Measurements from ENCODE around the gene WIPI1.

The WIPI1 gene

DNA sequence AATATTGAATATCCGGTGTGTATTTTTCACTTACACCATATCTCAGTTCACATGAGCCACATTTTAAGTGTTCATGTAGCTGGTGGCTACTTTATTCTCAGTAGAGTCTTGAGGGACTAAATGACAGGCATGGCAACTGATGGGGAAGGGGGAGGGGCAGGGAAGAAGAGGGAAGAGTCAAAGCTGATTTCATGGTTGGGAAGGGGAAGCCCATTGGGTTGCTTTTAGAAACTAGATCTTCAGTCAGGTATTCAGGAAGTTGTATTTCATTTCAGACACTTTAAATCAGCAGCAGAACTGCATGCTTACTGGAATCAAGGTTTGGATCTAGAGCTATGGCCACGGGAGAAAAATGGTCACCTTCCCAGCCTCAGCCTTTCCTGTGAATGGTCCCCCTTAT is 2.9 kb upstream of the WIPI1 start:
- peak; percentile 50 for DNase-seq

DNA sequence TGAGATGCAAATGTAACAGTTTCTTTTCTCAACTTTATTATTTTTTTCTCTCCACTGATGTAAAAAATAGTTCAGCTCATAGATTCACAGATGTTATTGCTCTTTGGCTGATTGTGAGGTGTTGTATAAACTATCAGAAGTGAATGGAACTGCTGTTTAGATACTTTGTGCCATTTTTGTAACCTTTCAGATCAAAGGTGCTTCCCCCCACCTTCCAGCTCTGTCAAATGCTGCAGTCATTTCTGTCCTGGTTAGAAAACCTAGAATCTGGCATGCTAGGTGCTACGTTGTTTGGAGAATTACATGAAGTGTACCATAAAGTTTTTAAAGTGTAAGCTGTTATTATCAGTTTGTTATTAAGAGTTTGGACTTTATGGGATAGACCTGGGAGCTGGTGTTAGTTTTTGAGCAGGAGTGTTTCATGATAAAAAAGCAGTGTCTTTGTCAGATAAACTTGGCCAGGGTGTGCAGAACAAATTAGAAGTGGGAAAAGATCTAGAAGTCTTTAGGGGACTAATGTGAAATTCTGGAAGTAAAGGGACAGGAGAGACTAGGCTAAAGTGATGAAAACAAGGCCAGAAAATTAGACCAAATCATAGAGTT is 1.8 kb upstream of the WIPI1 start:
- peak; percentile 51 for DNase-seq

DNA sequence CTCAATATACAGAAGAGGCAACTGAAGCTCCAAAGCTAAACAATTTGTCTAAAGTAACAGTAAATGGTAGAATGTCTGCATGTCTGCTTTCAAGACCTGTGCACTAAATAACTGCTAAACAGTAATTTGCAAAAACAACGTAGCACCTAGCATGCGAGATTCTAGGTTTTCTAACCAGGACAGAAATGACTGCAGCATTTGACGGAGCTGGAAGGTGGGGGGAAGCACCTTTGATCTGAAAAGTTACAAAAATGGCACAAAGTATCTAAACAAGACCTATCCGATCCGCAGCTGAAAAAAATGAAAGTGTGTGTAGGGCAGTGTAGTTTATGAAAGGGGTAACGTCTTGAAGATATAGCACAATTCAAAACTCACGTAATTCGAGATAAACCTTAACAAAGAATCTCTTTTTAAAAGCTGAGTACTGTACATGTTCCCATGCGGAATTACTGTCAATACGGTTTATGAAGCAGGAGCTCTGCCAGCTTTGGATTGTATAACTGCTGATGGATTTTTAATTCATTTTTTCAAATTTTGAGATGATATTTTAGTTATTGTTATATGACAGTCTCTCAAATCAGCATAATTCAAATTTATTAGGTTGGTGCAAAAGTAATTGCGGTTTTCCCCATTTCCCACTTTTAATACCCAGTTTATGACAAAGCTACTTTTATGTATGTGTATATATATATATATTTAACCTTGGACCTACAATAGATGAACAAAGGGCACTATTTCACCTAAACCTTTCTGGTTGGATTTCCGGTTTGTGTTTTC is 1.2 kb upstream of the WIPI1 start:
- DNase-seq: peak; percentile 44

DNA sequence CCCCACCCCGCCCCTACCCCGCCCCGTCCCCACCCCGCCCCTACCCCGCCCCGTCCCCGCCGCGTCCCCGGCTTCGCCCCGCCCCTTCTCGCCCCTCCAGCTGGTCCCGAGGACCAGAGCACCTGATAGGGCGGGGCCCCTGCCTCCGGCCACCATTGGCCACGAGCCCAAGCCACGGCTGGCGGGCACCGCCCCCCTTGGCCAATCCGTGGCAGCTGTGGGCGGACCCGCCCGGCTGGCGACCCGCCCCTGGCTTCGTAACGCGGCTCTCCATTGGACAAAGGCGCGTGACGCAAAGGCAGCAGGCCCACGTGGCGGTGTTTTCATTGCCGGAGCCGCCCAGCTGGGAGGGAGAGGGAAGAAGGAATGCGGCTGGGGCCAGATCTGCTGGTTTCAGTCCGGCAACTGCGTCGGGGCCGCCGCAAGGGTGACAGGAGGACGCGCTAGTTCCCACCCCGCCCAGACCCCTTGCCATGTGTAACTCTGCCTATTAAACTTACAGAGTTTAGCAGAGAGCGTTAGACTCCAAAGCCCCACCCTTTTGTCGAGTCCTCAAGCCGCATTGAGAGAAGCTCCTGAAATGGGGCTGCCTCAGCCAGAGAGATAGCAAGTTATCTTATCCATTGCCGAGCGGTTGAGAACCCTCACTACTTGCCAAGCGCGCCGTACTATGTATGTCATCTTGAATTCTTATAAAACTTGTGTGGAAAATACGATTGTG is 403 bp upstream of the WIPI1 start:
- peak; percentile 99 for DNase-seq

DNA sequence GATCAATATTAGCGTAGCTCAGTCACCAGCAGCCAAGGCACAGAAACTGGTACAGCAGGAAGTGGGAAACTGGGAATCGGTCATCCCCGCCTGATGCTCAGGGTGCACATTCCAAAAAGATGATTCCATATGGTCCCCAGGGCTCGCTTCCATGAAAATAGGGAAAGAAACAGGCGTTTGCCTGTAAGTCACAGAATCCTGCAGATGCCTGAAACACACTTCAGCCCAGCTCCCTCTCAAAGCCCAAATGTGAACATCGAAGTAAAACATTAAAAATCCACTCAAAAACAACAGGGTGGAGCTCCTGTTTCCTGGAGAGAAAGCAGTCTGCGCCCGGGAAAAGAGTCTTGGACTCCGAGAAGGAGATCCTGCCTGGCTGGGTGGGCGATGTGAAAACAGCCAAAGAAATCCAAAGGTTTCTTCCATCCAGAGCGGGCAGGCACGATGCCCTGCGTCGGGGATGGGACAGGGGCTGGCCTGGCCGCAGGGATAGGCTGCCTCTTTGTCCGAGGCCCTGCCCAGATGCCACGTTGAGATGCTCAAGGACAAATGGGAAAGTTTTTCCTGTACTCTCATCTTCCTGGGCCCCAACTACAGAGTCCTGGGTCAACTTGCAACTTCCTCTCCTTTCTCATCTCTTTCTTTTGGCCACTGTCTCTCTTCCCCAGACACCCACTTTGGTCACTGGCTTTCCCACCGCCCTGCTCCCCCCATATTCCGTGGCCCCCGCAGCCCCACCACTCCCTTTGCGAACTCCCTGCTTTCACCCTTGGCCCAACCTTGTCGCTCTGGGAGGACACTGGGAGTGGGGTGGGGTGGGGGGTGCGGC is 743 bp downstream of the WIPI1 start:
- DNase-seq: no peak

DNA sequence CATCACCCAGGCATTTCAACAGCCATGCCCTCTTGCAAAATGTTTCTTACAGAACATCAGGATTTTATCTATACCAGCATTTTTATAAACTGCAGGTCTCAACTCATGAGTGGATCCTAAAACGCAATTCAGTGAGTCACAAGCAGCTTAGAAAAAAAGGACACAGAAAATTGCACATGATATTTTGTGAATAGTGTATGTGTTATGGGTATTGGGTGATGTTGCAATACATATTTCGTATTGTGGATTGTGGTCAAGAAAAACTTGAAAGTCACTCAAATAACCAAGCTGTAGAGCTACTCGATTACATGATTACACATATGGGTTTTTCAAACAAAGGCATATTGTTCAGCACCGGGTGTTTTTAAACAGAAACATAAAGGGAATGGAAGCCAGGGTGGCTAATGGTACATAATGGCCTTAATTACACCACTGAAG is 1.4 kb downstream of the WIPI1 start:
- no peak for DNase-seq

DNA sequence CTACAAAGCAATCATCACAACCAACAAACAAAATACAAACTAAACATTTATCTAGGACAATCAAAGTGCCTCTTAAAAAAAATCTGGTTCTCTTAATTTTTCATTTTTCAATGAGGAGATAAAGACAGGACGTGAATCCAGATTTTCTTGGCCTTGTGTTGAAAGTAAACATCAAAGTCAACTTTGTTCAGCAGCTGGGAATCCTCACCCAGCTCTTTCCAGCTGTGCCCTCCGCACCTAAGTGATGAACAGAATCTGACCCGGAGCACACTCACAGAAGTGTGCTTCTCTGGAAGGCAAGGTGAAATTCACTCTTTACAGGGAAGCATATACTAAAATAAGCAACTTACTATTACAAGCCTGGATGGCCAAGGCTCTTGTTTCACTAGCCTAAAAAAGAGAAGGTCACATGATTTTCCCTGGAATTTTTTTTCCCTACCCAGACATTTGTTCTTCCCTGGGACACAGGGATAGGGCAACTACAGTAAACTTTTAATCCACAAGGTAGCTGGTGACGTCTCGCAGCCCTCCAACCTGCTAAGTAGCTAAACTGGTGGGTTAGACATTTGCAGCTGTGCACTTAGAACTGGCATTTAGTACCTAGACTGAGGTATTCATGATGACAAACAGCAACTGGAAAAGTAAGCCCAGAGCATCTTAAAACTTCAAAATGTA is 3.2 kb downstream of the WIPI1 start:
- no peak for DNase-seq

DNA sequence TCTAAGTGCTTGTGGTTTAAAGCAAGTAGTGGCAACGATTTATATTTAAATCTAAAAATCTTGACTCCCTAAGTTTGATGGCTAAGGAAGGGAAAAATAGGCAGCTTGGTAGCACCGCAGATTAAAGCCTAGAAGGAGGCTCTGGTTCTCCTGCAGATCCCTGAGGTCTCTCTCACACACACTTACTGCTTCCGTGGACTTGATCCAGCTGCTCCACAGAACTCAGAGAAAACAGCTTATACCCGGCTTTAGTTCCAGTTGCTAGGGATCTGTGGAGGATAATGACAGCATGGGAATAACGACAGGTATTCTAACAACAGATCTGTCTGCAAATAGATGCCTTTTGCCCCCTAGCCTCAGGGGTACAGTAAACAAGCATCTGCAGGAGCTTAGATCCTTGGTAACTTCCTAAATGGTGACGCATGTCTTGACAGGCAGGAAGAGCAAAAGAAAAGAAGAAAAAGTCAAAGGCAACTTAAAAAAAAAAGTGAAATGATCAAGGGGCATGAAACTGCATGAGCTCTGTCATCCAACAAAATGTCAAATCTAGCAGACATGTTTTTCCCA is 4.5 kb downstream of the WIPI1 start:
- DNase-seq: no peak

DNA sequence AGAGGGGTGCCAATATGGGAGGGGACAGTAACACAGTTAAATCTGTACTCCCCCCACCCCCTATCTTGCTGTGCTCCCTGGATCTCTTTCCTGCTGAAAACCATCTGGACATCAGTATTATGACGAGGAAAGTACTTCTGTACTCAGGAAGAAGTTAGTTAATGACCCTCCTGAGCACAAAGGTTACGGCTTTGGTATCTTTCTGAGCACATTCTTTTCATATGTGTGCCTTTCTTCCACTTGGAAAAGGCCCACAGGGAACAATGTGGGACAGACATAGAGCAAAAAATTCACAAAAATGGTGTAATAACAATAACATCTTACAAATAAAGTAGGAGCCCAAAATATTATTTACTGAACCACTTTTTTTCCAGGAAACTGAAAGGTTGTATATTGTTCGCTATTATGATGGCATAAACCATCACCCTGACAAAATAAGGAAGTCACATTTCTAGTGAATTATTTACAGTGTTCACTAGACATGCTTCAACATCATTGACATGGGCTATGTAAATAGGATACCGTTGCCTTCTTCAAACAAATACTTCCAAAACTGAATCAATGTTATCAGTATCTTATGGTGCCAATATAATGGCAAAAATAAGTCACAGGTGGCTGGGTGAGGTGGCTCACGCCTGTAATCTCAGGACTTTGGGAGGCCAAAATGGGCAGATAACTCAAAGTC is 5.5 kb downstream of the WIPI1 start:
- DNase-seq: no peak

DNA sequence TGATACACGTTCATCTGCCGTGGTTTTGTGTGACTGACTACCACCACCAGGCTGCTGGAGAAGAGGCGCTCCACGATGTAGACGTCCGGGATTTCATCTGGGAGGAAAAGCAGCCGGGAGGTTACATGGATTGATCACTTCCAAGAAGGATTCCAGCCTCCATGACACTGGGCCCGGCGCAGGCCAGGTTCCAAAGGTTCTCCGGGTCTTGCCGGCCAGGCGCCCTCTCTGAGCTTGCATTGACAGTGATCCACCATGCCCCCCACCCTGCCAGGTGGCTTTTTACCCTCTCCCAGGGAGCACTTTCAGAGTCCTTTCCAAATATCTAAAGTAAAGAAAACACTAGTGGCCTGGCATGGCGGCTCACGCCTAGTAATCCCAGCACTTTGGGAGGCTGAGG is 6.5 kb downstream of the WIPI1 start:
- no peak for DNase-seq

DNA sequence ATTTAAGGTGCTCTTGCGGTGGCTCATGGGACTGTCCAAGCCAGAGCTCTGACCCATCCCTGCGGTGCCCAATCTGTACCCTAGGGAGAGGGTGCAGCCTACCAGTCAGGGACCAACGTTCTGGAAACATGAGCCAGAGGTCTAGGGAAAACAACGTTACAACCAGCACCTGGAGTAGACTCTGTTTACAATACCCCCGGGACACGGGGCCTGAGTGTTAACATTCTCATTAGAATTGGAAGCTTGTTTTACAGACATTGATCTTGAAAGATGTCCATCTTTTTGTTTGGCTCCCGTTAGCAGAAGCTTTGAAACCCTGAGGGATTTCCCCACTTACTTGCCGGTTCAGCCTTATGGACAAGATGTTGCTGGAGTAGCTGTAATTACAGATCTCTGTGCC is 6.9 kb downstream of the WIPI1 start:
- no peak for DNase-seq

DNA sequence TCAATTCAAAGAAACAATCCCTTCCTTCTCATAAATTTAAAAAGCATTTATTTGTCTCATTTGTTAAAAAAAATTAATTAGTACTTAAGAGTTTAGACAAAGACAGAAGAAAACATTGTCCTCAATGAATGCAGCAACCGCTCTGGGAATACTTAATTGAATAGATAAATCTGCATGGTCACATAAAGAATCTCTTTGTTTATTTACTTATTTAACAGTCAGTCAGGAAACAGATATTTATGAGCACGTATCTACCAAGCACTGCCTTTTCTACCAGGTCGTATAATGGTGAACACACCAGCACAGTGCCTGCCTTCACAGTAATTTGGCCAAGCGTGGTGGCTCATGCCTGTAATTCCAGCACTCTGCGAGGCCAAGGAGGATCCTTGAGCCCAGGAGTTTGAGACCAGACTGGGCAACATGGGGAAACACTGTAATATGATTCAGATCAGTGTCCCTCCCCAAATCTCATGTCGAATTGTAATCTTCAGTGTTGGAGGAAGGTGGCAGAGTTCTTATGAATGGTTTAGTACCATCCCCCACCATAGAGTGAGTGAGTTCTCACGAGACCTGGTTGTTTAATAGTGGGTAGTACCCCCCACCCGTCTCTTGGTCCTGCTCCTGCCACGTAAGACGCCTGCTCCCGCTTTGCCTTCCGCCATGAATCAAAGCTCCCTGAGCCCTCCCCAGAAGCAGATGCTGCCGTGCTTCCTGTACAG is 8.1 kb downstream of the WIPI1 start:
- no peak for DNase-seq

DNA sequence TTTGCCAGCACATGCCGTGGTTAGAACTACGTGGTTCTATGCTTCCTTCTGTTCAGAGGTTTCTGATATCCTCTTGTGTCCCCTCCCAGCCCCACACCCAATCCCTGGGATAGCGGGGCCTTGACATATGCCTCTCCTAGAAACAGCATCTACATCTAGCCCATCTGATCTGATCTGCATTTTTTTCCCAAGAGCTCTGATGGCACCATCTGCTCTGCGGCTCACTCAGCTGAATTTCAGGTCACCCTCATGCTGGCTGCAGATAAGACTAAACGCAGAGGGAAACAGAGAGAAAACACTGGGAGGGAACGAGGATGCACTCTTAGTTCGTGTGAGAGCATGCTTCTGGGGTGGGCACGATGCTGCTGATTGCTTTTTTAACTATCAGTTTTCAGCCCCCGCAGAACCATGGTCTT is 10.7 kb downstream of the WIPI1 start:
- DNase-seq: no peak

DNA sequence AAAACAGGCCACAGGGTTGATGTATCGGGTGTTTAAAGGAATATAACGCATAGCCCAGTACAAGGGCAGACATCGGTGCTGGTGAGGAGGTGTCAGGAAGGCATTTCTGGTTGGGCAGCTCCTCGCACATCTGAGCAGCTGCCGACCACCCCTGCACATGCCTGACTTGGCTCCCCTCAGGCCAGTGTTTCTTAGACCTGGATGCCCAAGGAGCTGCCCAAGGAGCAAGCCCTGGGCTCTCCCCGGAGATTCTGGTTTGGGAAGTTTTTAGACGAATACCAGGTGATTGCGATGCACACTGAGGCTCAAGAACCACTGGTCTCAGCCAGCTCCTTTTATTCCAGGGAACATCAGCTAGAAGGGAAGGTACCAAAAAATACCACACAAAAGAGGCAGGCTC is 11.6 kb downstream of the WIPI1 start:
- no peak for DNase-seq

DNA sequence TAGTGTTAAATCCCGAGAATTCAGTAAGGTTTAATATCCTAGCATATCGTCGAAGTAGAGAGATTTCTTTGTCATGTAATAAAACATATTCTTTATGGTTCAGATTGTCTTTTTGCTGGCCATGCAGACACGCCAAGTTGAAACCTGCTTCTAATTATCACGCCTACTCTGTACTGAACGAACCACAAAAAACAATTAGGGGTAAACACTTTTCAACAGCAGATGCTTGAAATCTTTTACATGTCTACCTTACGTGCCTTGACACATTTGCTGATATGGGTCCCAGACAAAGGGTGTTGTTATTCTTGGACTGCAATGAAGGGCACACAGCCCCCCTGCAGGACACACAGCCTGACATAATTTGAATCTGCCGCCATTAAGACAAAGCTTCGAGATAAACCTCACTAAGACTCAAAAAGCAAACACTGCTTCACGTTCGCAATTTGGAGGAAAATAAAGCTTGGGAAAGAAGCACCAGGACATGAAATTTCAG is 13.3 kb downstream of the WIPI1 start:
- DNase-seq: no peak

DNA sequence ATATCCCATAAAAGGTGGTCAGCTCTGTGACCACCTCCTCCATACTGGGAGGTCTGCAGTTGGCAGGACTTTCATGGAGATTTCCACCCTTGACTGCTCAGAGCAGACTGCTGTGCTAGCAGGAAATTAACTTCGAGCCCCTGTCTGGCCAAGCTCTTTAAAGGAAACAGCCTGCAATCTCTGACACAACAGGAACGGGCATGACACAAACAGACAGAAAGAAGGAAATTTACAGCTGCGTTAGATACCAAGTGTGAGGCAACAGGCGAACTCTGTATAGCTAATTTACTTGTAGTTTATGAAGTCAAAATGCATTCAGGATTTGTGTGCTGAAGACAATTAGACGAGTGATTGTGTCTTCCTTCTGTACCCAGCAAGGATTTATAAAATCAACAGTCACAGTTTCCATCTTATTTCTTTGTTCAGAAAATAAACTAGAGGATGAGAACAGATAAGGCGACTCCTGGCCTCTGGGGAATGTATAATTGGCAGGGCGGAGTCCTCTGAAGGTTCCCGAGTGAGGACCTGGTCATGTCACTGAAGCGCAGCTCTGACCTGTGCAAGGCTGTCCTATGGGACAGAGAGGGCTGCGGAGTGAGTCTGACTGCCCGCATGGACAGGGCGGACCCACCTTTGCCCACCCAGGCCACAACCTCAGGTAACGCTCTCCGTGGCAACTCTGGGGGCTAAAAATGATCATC is 16.1 kb downstream of the WIPI1 start:
- no peak for DNase-seq

DNA sequence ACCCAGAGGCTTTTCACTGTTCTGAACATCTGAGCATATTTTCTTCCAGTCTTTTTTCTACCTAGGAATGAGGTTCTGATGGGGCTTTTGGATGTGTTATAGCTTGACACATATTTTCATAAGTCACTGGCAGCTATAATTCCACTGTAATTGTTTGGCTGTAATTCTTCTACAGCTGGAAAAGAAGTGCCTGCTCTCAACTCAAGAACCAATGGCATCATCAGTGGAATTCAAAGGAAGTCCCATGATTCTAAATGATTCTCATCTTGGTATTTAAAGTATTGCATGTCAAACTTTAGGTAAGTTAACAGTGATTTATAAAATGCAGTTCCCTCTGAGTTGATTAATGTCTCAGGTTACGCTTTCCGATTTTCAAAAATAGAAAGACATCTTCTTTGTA is 16.8 kb downstream of the WIPI1 start:
- no peak for DNase-seq

DNA sequence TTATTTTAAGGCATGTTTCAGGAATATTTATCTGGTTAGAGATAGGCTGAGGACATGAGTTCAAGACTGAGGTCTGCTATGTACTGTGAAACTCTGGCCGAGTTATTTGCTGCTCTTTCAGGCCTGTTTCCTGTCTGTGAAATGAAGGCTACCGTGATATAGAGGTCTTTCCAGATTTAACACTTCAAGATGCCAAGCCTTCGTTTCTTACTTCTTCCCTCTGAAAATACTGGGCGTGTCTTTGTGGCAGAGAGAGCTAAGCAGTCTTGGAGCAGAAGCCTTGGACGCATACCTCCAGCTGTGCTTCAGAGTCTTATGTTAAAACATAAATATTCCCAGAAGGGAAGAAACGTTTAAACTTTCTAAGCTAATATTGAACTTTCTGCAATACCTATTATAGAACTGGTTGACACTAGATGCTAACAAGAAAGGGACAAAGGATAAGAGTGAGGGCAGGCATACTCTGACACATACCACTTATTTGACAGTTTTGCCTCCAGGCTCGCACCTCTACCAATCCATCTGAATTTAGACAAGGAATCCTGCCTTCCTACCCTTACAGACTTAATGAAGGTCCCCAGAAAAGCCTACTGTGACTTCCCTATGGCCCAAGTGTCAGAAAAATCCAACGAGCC is 17.5 kb downstream of the WIPI1 start:
- no peak for DNase-seq

DNA sequence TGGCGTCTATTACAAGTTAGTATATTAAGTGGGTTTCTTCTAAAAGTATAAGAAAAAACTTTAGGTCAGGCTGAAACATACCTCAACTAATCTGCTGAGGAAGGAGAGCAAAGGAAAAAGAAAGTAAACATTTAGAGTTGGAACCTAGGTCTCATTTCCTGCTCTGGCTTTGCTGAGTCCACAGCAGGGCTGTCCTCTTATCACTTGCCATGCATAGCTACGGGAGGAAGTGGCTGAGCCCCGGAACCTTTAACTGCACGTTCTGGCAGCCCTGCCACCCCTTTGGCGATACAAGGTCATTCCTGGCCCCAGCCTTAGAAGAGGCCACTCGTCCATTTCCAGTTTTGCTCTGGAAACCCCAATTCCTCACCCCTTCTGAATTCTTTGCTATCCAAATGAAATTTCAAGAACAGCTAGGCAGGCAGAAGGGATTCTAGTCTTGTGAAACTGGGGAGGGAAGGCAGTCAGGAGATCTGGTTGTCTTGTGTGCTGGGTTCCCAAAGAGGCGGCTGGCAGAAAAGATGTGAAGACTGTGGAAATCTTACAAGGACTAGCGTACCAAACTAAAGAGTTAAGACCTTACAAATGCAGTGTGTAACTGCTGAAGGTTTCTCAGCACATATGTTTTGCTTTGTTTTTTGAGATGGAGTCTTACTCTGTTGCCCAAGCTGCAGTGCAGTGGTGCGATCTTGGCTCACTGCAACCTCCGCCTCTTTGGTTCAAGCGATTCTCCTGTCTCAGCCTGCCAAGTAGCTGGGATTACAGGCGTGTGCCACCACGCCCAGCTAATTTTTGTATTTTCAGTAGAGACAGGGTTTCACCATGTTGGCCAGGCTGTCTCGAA is 19.1 kb downstream of the WIPI1 start:
- peak; percentile 74 for DNase-seq

Measured in activated CD4-positive, alpha-beta T cell treated with anti-CD3 and anti-CD28 coated beads, Interleukin-2, Interleukin-6, amounts not matched to agents 100 ng/mL and 50 ng/mL, durations not matched to agents 16 hours and 8 hours (primary cell).